Body of pancreas (tissue), 4 donors: Measurements from ENCODE around the gene NF1.

ENCODE experiments used
- CTCF ChIP-seq, 7 experiments: fragments of 450-650 bp in 4 of 7; fragments of 200-600 bp in 3 of 7; sonication (generic) in 3 of 7; IDR thresholded peaks; one replicate each; pipeline ENCODE4 v1.5.1; 2016 to 2019; ENCODE audit warnings: antibody characterized with exemption in 7 of 7
- POLR2A ChIP-seq, 3 donors: fragments of 450-650 bp; IDR thresholded peaks; one replicate each; pipeline ENCODE4 v1.6.1; 2016; ENCODE audit warnings: antibody characterized with exemption in 3 of 3, mild to moderate bottlenecking in 2 of 3

- peak in 1 of 7 experiments; percentile 20 for TF ChIP-seq CTCF (IDR thresholded peaks at IDR 0.05)
- no peak for TF ChIP-seq POLR2A (IDR thresholded peaks at IDR 0.05)
These were observed 26.5 kb upstream of the NF1 start for GRCh38 chr17:31068291-31068690.
